Coronary artery (tissue), 2 donors: ENCODE measurements around the gene F2R.
"Not testable (repeated sequence)": the region's sequence is repeated elsewhere in the genome, so short reads cannot be mapped to it uniquely, and the experiment has no call there.

Experiments
- DNase-seq: peaks from one replicate; pipeline ENCODE4 v3.0.0-alpha.2; 2017; ENCODE audit warnings: low spot score
- H3K27ac ChIP-seq, 2 donors: fragments of 200-600 bp; sonication (generic); one replicate each; pipeline ENCODE4 v1.5.1; 2016 to 2019
- H3K4me3 ChIP-seq: fragments of 200-600 bp; sonication (generic); 2 replicates; pipeline ENCODE4 v1.5.1; 2016; ENCODE audit warnings: mild to moderate bottlenecking, moderate library complexity
- CTCF ChIP-seq: fragments of 200-600 bp; sonication (generic); IDR thresholded peaks from one replicate; pipeline ENCODE4 v1.5.1; 2019; ENCODE audit warnings: antibody characterized with exemption

F2R gene

GRCh38 chr5:76754668-76755078 lies 38.7 kb downstream of the F2R start:
- Histone ChIP-seq H3K4me3 (no peak overlapping the region), H3K27ac (no peak overlapping the region)
- no peak for TF ChIP-seq CTCF
- DNase-seq: no peak

- DNase-seq: no peak
- TF ChIP-seq CTCF: no peak
- Histone ChIP-seq H3K4me3 (no peak overlapping the region), H3K27ac (no peak overlapping the region)
These were observed 40.1 kb downstream of the F2R start for GRCh38 chr5:76755779-76756637.

GRCh38 chr5:76757049-76757448 lies 41.1 kb downstream of the F2R start:
- no peak for TF ChIP-seq CTCF

GRCh38 chr5:76761118-76761517 lies 45.2 kb downstream of the F2R start:
- not testable (repeated sequence) for H3K27ac ChIP-seq, DNase-seq, H3K4me3 ChIP-seq

More at GRCh38 chr5:76757049-76757448, 41.1 kb downstream of the F2R start:
- no peak overlapping the region for H3K27ac ChIP-seq
- no peak for DNase-seq
- H3K4me3 ChIP-seq: no peak overlapping the region

GRCh38 chr5:76762484-76762883 lies 46.6 kb downstream of the F2R start:
- Histone ChIP-seq H3K4me3 (no peak overlapping the region), H3K27ac (no peak overlapping the region)
- TF ChIP-seq CTCF: no peak
- no peak for DNase-seq

GRCh38 chr5:76763136-76763535 lies 47.2 kb downstream of the F2R start:
- DNase-seq: no peak
- TF ChIP-seq CTCF: no peak
- Histone ChIP-seq H3K4me3 (no peak overlapping the region), H3K27ac (no peak overlapping the region)

- no peak for TF ChIP-seq CTCF
These were observed 48.4 kb downstream of the F2R start for GRCh38 chr5:76764374-76764773.

More at GRCh38 chr5:76764374-76764773, 48.4 kb downstream of the F2R start:
- H3K27ac ChIP-seq: no peak overlapping the region
- H3K4me3 ChIP-seq: no peak overlapping the region
- DNase-seq: no peak
